B cell (primary cell): Measurements from ENCODE around the gene FMNL3.
"Not testable (repeated sequence)": the region's sequence is repeated elsewhere in the genome, so short reads cannot be mapped to it uniquely, and the experiment has no call there.

Experiments
- EZH2 ChIP-seq: IDR thresholded peaks from 2 replicates; pipeline ENCODE4 v1.6.1; 2012; ENCODE audit warnings: borderline replicate concordance, low read depth, mild to moderate bottlenecking, moderate library complexity, low read length; ENCODE audit not compliant: insufficient read depth, poor library complexity, severe bottlenecking
- TF ChIP-seq, protein P1 (sequence below): fragments of 200-600 bp; IDR thresholded peaks from one replicate; pipeline ENCODE4 v1.8.0; 2022; ENCODE audit warnings: antibody characterized with exemption, mild to moderate bottlenecking

DNA sequence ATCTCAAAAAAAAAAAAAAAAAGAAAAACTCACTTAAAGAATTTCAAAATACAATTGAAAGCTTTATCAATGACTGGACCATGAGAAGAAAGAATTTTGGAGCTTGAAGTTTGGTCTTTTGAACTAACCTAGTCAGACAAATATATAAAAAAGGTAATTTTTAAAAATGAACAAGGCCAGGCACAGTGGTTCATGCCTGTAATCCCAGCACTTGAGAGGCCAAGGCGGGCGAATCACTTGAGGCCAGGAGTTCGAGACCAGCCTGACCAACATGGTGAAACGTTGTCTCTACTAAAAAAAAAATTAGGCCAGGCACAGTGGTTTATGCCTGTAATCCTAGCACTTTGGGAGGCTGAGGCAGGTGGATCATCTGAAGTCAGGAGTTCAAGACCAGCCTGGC lies 96.4 kb downstream of the FMNL3 start:
- TF ChIP-seq, protein P1, sequence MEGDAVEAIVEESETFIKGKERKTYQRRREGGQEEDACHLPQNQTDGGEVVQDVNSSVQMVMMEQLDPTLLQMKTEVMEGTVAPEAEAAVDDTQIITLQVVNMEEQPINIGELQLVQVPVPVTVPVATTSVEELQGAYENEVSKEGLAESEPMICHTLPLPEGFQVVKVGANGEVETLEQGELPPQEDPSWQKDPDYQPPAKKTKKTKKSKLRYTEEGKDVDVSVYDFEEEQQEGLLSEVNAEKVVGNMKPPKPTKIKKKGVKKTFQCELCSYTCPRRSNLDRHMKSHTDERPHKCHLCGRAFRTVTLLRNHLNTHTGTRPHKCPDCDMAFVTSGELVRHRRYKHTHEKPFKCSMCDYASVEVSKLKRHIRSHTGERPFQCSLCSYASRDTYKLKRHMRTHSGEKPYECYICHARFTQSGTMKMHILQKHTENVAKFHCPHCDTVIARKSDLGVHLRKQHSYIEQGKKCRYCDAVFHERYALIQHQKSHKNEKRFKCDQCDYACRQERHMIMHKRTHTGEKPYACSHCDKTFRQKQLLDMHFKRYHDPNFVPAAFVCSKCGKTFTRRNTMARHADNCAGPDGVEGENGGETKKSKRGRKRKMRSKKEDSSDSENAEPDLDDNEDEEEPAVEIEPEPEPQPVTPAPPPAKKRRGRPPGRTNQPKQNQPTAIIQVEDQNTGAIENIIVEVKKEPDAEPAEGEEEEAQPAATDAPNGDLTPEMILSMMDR = not testable (repeated sequence)
- not testable (repeated sequence) for TF ChIP-seq EZH2
